ENCODE measurements around the gene DTNA.

DTNA gene

DNA sequence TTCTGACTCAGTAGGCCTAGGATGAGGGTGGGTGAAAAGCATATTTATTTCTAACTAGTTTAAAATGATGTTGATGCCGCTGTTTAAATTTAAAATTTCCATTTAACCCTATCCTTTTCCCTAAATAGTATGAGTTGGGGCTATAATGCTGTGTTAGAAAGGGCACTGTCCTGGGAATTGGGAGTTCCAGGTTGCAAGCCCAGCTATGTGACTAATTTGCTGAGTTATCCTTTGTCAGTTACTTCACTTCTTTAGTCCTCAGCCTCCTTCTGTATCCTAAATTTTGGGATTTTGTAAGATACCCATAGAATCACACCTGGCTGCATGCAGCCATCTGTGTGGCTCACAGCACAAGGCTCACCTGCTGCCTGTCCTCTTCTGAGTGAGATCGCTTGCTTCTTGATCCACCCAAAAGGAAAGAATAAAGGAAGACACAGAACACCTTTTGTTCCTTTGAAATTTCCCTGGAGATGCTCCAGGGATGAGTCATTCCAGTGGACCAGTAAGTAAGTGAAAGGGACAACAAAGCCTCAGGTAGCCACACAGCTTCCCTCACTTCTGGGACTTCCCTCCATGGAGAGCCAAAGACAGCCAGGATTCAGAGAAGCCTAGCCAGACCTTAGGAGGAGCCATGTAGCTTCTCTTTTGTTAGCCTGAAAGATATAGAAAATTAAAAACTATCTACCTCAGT lies 97.2 kb downstream of the DTNA start:
- DNase-seq (ENCODE audit: low read depth) = no peak

DNA sequence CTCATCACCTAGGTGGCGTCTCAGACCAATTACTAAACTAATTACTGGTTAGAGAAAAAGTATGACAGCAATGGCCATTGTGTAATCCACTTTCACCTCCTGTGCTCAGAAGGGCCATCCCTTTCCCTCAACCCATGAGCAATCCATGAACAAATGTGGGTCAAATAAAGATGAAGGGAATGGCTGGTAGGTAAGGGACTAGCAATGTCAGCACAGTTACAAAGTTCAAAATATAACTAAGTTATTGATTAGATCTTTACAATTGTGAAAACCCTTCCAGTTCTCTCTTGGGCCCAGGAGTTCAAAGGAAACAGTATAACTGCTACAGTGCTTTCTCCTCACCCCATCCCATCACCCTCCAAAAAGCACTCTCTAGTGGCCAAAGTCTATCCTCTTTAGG lies 98.3 kb downstream of the DTNA start:
- no peak for DNase-seq (ENCODE audit: low read depth)

DNA sequence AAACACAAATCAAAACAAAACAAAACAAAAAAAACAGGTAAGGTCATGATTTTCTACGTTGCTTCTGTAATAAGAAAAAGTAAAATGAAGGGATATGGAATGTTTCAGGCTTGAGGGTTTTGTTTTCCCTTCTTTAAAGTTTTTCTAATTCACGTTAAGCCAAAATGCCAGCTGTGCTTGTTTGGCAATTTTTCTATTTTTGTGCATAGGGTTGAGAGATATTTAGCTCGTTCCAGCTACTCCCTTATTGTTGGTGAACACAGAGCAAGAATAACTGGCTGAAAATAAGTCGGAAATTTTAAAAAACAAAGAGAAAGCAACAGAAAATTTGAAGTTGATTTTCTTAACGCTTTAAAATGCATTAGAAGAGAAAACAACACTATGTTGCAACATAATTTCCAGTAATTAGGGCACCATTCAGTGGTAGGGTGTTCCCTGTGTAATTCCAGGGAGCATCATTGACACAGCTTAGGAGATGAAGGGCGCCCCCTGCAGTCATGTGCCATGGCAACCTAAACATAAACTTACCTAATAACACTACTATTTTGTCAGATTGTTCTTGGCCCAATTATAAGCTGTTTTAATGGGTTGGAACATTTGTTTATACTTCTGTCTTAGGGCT lies 99.5 kb downstream of the DTNA start:
- no peak for DNase-seq (ENCODE audit: low read depth)

DNA sequence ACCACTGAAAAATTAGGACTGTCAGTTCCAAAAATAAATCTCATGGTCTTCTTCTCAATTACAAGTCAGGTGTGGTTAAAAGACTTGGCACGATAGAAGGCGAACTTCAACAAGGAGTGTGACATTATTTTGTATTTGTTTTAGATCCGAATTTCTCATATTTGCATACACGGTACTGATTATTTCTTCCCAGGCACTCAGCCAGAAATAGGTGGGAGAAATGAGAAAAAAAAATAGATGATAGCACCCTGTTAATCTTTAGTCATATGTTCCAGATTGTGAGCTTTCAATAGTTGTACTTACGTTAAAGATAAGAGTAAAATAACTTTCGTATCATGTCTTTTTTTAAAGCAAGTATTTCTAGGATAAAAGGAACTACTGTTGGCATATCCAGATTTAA lies 106.1 kb downstream of the DTNA start:
- DNase-seq (ENCODE audit: low read depth) = no peak

DNA sequence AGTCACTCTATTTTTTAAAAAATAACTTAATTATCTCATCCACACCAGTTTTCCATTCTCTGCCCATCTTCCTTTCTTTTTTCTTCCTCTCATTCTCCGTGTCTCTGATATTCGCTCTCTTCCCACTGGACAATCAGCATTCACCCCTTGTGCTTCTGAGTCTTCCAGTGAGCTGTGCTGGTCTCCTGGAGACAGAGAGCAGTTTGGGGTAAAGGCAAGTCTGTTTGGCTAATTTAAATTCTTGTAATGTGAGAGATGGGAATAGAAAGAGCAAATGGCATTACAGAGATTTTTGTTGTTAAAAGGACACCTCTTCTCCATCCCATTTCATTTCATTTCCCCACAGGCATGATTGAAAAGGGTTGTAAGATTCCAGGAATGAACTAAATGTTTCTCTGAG lies 107.5 kb downstream of the DTNA start:
- DNase-seq (ENCODE audit: low read depth) = no peak

DNA sequence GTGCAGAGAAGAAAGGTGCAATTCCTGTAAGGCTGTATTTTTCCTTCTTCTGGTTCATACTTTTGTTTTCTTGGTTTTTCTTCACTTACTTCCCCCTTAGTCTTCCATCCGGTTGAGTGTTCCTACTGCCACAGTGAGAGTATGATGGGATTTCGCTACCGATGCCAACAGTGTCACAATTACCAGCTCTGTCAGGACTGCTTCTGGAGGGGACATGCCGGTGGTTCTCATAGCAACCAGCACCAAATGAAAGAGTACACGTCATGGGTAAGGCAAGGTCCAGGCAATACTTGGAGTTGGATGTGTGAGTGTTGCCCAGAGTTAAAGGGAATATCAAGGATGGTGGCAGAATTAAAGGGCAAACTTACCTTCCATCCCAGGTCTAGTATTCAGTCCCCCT lies 108.0 kb downstream of the DTNA start:
- DNase-seq (ENCODE audit: low read depth) = no peak

DNA sequence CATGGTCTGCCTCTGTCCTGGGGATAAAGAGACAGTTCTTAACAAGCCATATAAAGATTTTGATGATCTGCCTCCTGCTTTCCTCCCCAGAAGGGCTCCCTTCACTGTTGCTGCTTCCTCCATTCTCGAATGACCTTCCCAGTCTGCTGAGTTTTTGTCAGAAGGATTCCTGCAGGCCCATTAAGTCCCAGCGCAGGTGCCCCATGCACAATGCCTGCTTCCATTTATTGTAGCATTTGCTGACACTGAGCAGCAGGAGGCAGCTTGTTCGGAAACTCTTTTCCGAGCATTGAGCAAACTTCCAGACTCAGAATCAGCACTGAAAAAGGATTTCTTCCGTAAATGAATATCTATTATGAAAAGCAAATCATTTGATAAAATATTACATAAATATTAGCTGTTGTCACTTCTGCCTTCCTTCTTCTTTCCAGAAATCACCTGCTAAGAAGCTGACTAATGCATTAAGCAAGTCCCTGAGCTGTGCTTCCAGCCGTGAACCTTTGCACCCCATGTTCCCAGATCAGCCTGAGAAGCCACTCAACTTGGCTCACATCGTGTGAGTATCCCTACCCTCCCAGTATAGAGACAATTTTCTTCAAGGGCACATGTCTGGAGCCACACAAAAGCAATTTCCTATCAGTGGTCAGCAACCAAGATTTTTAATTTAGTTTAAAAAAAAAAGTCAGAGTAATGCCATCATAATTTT lies 110.4 kb downstream of the DTNA start:
- DNase-seq (ENCODE audit: low read depth) = no peak

DNA sequence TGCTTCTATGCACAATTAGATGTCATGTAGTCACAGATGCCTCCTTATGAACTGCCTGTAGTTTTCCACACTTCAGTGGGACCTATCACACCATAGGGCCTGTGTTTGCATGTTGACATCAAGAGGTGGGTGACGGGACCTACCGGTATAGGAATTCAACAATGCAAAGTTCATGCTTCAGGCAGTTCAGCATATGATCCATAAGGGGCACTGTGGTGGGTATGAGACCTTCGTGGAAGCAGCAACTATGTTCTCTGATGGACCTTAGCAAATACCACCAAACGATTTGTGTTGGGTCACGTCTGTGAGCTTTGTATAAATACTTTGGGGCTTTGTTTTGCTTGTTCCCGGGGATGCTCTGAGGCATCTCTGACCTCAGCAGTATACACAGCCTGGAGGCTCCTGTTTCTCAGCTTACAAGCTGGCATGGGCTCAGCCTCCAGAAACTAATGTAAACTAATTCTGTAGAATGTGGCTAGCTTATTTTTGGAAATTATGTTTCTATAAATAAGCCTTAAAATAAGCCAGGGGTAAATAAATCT lies 111.6 kb downstream of the DTNA start:
- no peak for DNase-seq (ENCODE audit: low read depth)

DNA sequence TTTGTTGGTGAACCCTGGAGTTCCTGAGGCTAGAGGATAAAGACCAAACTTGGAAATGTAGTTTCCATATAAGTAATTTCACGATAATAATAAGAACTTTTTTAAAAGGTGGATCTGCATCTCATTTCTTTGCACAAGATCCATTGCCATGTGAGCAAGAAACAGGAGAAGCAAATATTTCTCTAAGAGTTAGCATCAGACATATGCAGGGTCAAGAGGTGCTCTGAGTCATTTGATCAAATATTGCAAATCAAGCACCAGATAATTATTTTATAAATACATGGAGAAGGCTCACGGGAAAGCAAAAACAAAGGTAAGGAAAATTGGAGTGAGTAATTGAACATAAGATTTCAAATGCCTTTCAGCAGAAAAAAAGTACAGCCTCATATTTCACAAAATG lies 118.0 kb downstream of the DTNA start:
- DNase-seq (ENCODE audit: low read depth) = no peak

DNA sequence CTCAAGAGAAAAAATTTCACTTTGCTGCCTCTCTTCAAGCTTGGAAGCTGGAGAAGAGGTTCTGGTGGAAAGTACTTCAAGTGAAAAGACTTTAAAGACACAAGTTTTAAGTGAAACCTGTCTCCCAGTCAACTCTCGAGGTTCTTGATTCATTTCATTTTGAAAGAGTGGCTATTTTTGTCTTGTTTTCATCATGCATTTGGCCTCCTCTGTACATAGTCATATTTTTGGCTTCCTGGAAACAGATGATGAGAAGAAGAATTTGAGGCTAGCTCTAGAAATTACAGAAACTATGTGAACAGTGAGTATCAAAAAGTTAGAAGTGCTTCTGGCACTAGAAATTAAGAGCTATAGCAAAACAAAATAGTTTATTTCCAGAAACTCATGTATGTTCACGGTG lies 124.8 kb downstream of the DTNA start:
- DNase-seq (ENCODE audit: low read depth) = no peak

DNA sequence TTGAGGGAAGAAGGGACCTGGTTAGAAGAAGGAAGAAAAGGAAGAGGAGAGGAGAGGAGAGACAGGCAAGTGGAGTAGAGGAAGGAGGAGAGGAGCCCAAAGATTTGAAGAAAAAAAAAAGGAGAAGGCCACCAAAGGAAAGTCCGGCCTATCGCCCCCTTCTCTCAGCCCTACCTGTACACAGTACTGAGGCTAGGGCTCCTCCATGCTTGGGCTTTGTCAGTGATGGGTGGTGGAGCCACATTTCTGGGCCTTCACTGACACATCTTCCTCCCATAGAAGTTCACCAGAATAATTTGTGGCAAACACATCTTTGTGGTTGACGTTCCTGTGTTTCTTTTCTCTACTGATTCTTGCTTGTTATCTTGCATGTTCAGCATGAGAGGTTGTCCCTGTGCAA lies 125.4 kb downstream of the DTNA start:
- no peak for DNase-seq (ENCODE audit: low read depth)

DNA sequence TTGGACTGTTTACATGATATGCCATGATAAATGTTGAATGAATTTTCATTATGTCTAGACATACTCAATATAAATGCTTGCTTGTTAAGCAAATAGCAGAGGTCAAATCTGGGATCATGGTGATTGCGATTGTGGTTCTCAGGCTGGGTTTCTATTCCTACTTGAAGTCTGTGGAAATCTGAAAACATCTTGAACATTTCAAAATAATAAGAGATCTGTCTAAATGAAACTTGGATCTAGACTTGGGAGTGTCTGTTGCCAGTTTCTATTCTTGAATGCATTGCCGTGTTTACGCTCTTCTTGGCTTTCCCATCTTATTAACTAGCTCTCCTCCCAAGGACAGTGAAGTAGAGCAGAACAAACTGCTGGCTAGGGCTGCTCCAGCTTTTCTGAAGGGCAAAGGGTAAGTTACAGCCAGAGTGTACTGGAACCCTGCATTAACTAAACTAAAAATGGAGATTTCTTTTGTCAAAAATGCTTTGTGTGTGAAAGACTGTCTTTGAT lies 127.7 kb downstream of the DTNA start:
- DNase-seq (ENCODE audit: low read depth) = no peak

DNA sequence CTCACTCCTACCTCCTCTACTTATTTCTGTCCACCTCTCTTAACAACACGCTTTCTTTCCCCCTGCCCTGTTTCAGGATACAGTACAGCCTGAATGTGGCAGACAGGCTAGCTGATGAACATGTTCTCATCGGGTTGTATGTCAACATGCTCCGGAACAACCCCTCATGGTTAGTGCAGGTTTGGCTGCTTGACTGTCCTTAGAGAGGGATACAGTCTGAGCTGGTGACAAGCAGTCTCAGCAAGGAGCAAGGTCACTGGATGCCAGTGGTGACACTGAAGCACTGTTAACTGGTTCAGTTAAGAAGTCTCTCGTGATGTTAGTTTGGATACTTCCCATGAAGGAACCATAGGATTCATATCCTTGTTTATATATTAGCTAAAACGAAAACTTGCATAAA lies 128.6 kb downstream of the DTNA start:
- DNase-seq (ENCODE audit: low read depth) = no peak

DNA sequence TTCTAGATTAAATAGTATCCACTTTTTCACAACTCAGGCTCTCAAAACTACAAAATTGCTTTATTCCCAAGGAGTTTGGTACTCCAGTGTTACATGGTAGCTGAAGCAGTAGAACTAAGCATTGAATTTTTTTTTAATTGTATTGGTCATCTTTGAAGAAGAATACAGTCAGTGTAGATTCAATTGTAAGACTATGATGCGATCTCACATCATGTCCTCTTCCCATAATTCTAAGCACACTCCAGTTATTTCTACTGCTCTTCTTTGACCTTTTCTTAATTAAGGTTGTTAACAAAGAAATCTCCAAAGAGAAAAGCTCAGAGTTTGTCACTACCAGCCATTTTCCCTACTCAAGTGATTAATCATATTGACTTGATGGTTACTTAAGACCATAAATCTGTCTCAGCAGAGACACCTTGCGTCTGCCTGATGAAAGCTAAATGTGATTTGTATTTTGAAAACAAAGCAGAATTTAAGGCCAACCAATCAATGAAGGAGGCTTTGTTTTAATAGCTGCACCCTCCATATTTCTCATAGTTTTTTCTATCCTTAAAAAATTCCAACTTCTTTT lies 130.2 kb downstream of the DTNA start:
- DNase-seq (ENCODE audit: low read depth) = no peak

DNA sequence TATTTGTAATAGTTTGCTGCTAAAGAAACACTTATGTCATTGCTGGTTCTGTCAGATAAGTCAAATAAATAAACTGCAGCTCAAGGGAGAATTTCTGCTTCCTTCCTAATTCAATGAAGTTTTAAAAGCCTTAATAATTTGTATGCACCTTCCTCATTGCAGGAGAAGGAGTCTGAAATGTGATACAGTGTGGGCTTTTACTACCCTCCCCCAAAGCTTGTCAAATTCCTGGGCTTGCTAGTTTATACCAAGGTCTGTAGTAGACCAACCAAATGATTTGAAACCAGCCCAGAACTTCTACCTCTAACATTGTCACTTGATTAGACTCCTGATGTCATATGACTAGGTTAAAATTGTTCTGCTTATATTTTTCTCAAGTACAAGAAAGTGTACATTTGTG lies 131.8 kb downstream of the DTNA start:
- no peak for DNase-seq (ENCODE audit: low read depth)

DNA sequence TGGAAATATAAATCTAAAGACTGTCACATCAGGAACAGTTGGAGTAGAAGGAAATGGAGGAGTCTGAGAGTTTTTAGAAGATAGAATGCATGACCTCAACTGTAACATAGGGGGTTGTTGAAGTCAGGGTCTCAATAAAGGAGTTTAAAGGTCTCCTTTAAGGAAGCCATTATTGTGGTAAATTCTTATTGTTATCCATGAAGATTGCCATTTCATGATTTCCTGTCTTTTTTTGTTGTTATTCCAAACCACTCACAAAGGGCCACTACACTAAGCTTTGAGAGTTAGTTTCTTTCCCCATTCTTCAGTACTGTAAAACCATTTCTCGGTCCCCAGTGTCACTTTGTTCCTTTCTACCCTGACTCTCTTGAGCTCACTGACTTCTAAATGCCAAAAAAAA lies 134.0 kb downstream of the DTNA start:
- DNase-seq (ENCODE audit: low read depth) = no peak

DNA sequence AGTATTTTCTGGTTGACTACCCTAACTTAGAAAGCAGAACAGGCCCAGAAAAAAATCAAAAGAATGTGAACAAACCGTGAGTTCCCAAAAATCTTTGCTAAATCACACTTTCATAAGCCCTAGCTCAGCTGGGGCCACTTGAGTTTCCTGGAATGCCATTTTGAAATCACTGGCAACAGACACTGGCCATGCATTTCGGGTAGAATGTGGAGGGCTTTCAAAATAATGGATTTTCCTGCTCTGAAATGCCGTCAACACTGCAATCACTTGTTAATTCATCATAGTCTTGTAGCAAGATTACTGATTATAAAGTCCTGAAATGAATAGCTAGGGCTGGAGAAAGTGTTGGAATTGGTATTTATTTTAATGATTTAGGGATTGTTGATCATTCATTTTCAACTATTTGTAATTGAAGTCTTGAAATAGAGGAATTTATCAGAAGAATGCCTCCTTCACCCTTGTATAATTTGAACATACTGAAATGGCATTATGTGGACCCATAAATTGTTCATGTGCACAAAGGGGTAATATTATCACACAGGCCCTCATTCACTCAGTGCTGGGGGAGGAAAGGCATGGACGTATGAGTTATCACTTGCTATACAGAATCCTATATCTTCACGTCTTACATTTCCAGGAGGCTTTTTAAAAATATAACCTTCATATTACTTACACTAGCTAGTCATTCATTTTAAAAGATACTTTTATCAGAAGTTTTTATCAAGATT lies 134.8 kb downstream of the DTNA start:
- no peak for DNase-seq (ENCODE audit: low read depth)

DNA sequence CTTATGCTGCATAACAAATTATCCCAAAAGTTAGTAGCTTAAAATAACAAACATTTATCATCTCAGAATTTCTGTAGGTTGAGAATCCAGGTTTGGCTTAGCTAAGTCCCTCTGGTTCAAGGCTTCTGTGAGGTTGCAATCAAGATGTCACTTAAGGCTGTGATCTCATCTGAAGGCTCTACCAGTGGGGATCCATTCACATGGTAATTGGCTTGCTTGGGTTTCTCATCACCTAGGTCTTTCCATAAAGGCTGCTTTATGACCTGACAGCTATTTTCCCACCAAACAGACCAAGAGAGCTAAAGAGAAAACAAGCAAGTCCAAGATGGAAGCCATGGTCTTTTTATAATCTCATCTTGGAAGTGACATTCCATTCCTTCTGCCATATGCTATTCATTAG lies 137.3 kb downstream of the DTNA start:
- DNase-seq (ENCODE audit: low read depth) = no peak

DNA sequence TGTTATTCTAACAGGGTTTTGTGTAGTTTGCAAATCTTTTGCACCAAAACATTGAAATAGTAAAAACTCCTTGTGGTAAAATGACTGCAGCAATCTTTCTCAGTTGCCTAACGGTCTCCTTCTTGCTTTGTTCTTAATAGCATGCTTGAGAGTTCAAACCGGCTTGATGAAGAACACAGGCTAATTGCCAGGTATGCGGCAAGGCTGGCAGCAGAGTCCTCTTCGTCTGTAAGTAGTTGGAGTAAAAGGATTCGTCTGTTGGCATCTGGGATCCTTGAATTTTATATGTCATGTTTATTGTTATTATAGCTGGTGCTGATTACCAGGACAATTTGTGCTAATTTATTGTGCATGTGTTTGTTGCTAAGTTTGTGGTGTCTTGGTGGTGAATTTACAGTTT lies 138.1 kb downstream of the DTNA start:
- no peak for DNase-seq (ENCODE audit: low read depth)

DNA sequence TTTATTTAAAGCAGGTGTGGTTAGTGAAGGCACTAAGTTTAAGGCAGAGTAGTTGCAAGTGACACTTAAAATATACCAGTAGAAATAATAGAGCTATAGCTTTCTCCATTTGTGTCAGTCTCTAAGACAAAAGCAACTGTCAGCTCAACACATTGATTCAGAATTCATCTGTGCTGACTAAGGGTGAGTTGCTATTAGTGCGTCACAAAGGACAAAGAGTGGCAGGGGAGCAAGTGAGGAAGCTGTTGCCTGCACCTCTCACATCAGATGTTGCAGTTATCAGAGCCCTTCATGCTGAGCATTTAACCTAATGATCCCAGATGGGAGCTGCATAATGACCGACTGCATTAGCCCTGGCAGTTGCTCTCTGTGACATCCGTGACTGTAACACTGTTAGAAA lies 138.6 kb downstream of the DTNA start:
- no peak for DNase-seq (ENCODE audit: low read depth)

DNA sequence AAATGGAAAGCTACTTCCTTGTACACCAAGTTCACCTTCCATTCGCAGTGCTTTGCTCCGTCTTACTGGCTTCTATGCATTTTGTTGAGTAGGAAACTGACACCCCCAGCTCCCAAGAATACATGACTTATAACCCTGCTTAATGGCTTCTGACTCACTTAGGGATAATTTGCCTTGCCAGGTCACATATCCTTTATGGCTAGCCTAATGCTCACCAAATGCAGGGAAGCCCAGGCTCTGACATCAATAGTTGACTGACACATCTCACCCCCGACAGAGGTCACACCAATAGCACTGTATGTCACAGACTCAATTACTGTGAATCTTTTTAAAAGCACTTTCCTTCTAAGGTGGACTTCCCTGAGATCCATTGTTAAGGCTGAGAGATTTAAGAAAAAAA lies 147.2 kb downstream of the DTNA start:
- DNase-seq (ENCODE audit: low read depth) = no peak

DNA sequence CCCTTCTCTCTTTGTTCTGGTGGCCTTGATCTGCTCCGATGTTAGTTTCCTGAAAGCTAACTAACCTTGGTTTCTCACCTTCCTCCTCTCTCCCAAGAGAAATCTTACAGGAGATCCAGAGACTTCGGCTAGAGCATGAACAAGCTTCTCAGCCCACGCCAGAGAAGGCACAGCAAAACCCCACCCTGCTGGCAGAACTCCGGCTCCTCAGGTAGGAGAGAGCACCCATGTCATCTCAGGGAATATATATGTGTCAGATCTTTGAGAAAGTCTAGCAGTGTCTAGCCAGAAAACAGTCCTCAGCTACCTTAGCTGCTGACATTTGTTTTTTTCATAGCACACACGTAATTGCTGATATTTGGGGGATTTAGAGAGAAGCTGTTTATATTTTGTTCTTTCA lies 148.1 kb downstream of the DTNA start:
- no peak for DNase-seq (ENCODE audit: low read depth)
